Suppressor macrophage treated with lipopolysaccharide for 4 hours (primary cell): Measurements from ENCODE around the gene METTL24.

Source experiments
- DNase-seq: peaks from one replicate; pipeline ENCODE4 v3.0.0-alpha.2; 2020

The METTL24 gene

GRCh38 chr6:110332281-110332680 lies 25.9 kb downstream of the METTL24 start:
- DNase-seq: no peak

GRCh38 chr6:110331816-110332215 lies 26.3 kb downstream of the METTL24 start:
- no peak for DNase-seq

- no peak for DNase-seq
These were observed 26.8 kb downstream of the METTL24 start for GRCh38 chr6:110331390-110331789.

GRCh38 chr6:110329714-110330436 lies 28.3 kb downstream of the METTL24 start:
- no peak for DNase-seq

GRCh38 chr6:110329348-110329713 lies 28.8 kb downstream of the METTL24 start:
- DNase-seq: no peak

- DNase-seq: no peak
These were observed 29.9 kb downstream of the METTL24 start for GRCh38 chr6:110328259-110328658.

- no peak for DNase-seq
These were observed 30.8 kb downstream of the METTL24 start for GRCh38 chr6:110327391-110327790.

GRCh38 chr6:110326609-110327008 lies 31.5 kb downstream of the METTL24 start:
- DNase-seq: no peak

GRCh38 chr6:110326057-110326456 lies 32.1 kb downstream of the METTL24 start:
- no peak for DNase-seq

GRCh38 chr6:110325197-110325596 lies 33.0 kb downstream of the METTL24 start:
- DNase-seq: no peak

- DNase-seq: no peak
These were observed 33.6 kb downstream of the METTL24 start for GRCh38 chr6:110324548-110324947.

GRCh38 chr6:110323258-110323657 lies 34.9 kb downstream of the METTL24 start:
- no peak for DNase-seq

- peak; percentile 21 for DNase-seq
These were observed 35.3 kb downstream of the METTL24 start for GRCh38 chr6:110322874-110323242.

GRCh38 chr6:110322151-110322873 lies 35.8 kb downstream of the METTL24 start:
- DNase-seq: peak; percentile 34

- DNase-seq: no peak
These were observed 37.8 kb downstream of the METTL24 start for GRCh38 chr6:110320307-110320706.

GRCh38 chr6:110319843-110320242 lies 38.3 kb downstream of the METTL24 start:
- DNase-seq: no peak

- DNase-seq: no peak
These were observed 38.8 kb downstream of the METTL24 start for GRCh38 chr6:110319381-110319780.

- no peak for DNase-seq
These were observed 39.2 kb downstream of the METTL24 start for GRCh38 chr6:110318971-110319370.

- no peak for DNase-seq
These were observed 40.5 kb downstream of the METTL24 start for GRCh38 chr6:110317646-110318045.

- DNase-seq: no peak
These were observed 41.0 kb downstream of the METTL24 start for GRCh38 chr6:110317189-110317588.

- no peak for DNase-seq
These were observed 42.2 kb downstream of the METTL24 start for GRCh38 chr6:110315869-110316398.

GRCh38 chr6:110315207-110315868 lies 42.8 kb downstream of the METTL24 start:
- DNase-seq: no peak

GRCh38 chr6:110310861-110311446 lies 47.2 kb downstream of the METTL24 start:
- DNase-seq: no peak
